GM21576 (cell line): Measurements from ENCODE around the gene CCDC97.

ENCODE experiments used
- ATAC-seq: cut with Tn5 transposase; IDR thresholded peaks from one replicate; pipeline ENCODE4 v1.9.1; 2021; ENCODE audit warnings: mild to moderate bottlenecking, moderate library complexity; ENCODE audit not compliant: unreplicated experiment

Gene CCDC97

GRCh38 chr19:41318696-41319499 is 8.9 kb downstream of the CCDC97 start:
- ATAC-seq: no peak

- no peak for ATAC-seq
Observed at GRCh38 chr19:41319500-41320184, 9.7 kb downstream of the CCDC97 start.

GRCh38 chr19:41320185-41320518 is 10.2 kb downstream of the CCDC97 start:
- ATAC-seq: no peak

- no peak for ATAC-seq
Observed at GRCh38 chr19:41320568-41320967, 10.6 kb downstream of the CCDC97 start.

GRCh38 chr19:41321204-41321599 is 11.2 kb downstream of the CCDC97 start:
- ATAC-seq: no peak

- no peak for ATAC-seq
Observed at GRCh38 chr19:41321600-41322270, 11.8 kb downstream of the CCDC97 start.

- no peak for ATAC-seq
Observed at GRCh38 chr19:41322451-41322850, 12.5 kb downstream of the CCDC97 start.

GRCh38 chr19:41323023-41323422 is 13.1 kb downstream of the CCDC97 start:
- ATAC-seq: no peak

- no peak for ATAC-seq
Observed at GRCh38 chr19:41323430-41324125, 13.6 kb downstream of the CCDC97 start.

- ATAC-seq: no peak
Observed at GRCh38 chr19:41324231-41324702, 14.3 kb downstream of the CCDC97 start.

- no peak for ATAC-seq
Observed at GRCh38 chr19:41324921-41325639, 15.1 kb downstream of the CCDC97 start.

- no peak for ATAC-seq
Observed at GRCh38 chr19:41325640-41325946, 15.6 kb downstream of the CCDC97 start.

GRCh38 chr19:41325947-41326706 is 16.2 kb downstream of the CCDC97 start:
- ATAC-seq: no peak

GRCh38 chr19:41327076-41327575 is 17.2 kb downstream of the CCDC97 start:
- no peak for ATAC-seq

- ATAC-seq: peak; percentile 49
Observed at GRCh38 chr19:41327576-41328156, 17.7 kb downstream of the CCDC97 start.

- ATAC-seq: peak; percentile 10
Observed at GRCh38 chr19:41328157-41328841, 18.3 kb downstream of the CCDC97 start.

GRCh38 chr19:41328842-41329225 is 18.9 kb downstream of the CCDC97 start:
- ATAC-seq: no peak

GRCh38 chr19:41330481-41330880 is 20.5 kb downstream of the CCDC97 start:
- no peak for ATAC-seq
